Activated CD4-positive, alpha-beta T cell treated with anti-CD3 and anti-CD28 coated beads for 48 hours (primary cell): ENCODE results near the gene LY86.

Experiments used
- DNase-seq: peaks from one replicate; pipeline ENCODE4 v3.0.0-alpha.2; 2020

LY86 gene

GRCh38 chr6:6683969-6684833 lies 95.7 kb downstream of the LY86 start:
- DNase-seq = peak; percentile 65

- no peak for DNase-seq
Measured at GRCh38 chr6:6685249-6686040, 96.9 kb downstream of the LY86 start.

- no peak for DNase-seq
Measured at GRCh38 chr6:6686176-6686575, 97.7 kb downstream of the LY86 start.

GRCh38 chr6:6686748-6687601 lies 98.5 kb downstream of the LY86 start:
- DNase-seq = peak; percentile 39

- DNase-seq = no peak
Measured at GRCh38 chr6:6688283-6688682, 99.8 kb downstream of the LY86 start.

GRCh38 chr6:6688951-6689350 lies 100.4 kb downstream of the LY86 start:
- no peak for DNase-seq

- DNase-seq = no peak
Measured at GRCh38 chr6:6689400-6690143, 101.1 kb downstream of the LY86 start.

GRCh38 chr6:6690144-6690483 lies 101.6 kb downstream of the LY86 start:
- no peak for DNase-seq

- no peak for DNase-seq
Measured at GRCh38 chr6:6694368-6694780, 105.9 kb downstream of the LY86 start.

- DNase-seq = no peak
Measured at GRCh38 chr6:6694825-6695624, 106.5 kb downstream of the LY86 start.

- DNase-seq = no peak
Measured at GRCh38 chr6:6695625-6696276, 107.2 kb downstream of the LY86 start.

GRCh38 chr6:6696867-6697531 lies 108.5 kb downstream of the LY86 start:
- peak; percentile 64 for DNase-seq

- DNase-seq = no peak
Measured at GRCh38 chr6:6697620-6698019, 109.1 kb downstream of the LY86 start.

- DNase-seq = no peak
Measured at GRCh38 chr6:6699741-6700367, 111.3 kb downstream of the LY86 start.

GRCh38 chr6:6700407-6701270 lies 112.1 kb downstream of the LY86 start:
- no peak for DNase-seq

- no peak for DNase-seq
Measured at GRCh38 chr6:6701864-6702263, 113.3 kb downstream of the LY86 start.

- no peak for DNase-seq
Measured at GRCh38 chr6:6703699-6704098, 115.2 kb downstream of the LY86 start.
